Adrenal gland (tissue), 12 donors: Measurements from ENCODE around the gene SEMA3F. TPM values are rescaled to one million over a fixed set of nuclear protein-coding genes. Genes with fewer than 3 reads are reported as not detected.

Source experiments
- DNase-seq, 7 donors: peaks; one replicate each; pipeline ENCODE4 v3.0.0-alpha.2; 2019 to 2020
- H3K27ac ChIP-seq, 5 donors: fragments of 200-600 bp; sonication (generic) in 4 of 5; 1 replicate in 3 of 5; 2 replicates in 2 of 5; pipeline versions ENCODE4 v1.5.1 to v1.8.0; 2016 to 2020; ENCODE audit warnings: mild to moderate bottlenecking in 1 of 5
- H3K27me3 ChIP-seq: fragments of 200-600 bp; 2 replicates; pipeline ENCODE4 v1.8.0; 2021
- H3K36me3 ChIP-seq, 2 donors: fragments of 200-600 bp; replicated peaks in 1 of 2; 1 replicate in 1 of 2; 2 replicates in 1 of 2; pipeline versions ENCODE4 v1.5.1 to v1.8.0; 2018 to 2022
- H3K4me1 ChIP-seq, 2 donors: fragments of 200-600 bp; replicated peaks in 1 of 2; 1 replicate in 1 of 2; 2 replicates in 1 of 2; pipeline versions ENCODE4 v1.5.1 to v1.8.0; 2018 to 2021
- H3K4me3 ChIP-seq, 4 donors: fragments of 200-600 bp; sonication (generic) in 3 of 4; one replicate each; pipeline ENCODE4 v1.5.1; 2016 to 2018
- H3K9me3 ChIP-seq, 3 donors: fragments of 200-600 bp; sonication (generic) in 1 of 3; replicated peaks in 1 of 3; 1 replicate in 2 of 3; 2 replicates in 1 of 3; pipeline versions ENCODE4 v1.5.1 to v1.8.0; 2016 to 2021
- CTCF ChIP-seq, 6 experiments: fragments of 450-650 bp in 4 of 6; fragments of 200-600 bp in 2 of 6; sonication (generic) in 1 of 6; IDR thresholded peaks; 1 replicate in 5 of 6; 2 replicates in 1 of 6; pipeline versions ENCODE4 v1.5.1 to v1.8.0; 2016 to 2021; ENCODE audit warnings: antibody characterized with exemption in 6 of 6, mild to moderate bottlenecking in 2 of 6, moderate library complexity in 1 of 6
- POLR2A ChIP-seq, 2 donors: fragments of 450-650 bp; IDR thresholded peaks; one replicate each; pipeline ENCODE4 v1.6.1; 2017; ENCODE audit warnings: antibody characterized with exemption in 2 of 2, mild to moderate bottlenecking in 2 of 2, moderate library complexity in 1 of 2
- WGBS, 4 donors: extraction: QIAGEN DNeasy Blood & Tissue Kit in 2 of 4; methylation state at CpG; one replicate each; pipeline versions ENCODE4 v1.1.5 to v1.1.7; 2013 to 2017; 5-methylcytosine and 5-hydroxymethylcytosine counted together
- intact Hi-C, 2 donors: fragments of 100-400 bp; cut with DNase I; formaldehyde crosslinking; loops; one replicate each; pipeline versions ENCODE4 v1.14.1 to v1.15.0; 2022 to 2023
- polyA plus RNA-seq, 3 donors: library from polyadenylated mRNA; stranded (reverse); fragments of 200-250 nt in 2 of 3; fragments of 350-450 nt in 1 of 3; fragmentation: Illumina TruSeq in 1 of 3; extraction: RNeasy Lipid Tissue Mini Kit (QIAGEN cat#74804) in 1 of 3; gene quantifications; one replicate each; pipeline ENCODE4 v1.2.3, GENCODE V29; 2013 to 2014
- total RNA-seq, 9 donors: library from RNA; depleted of rRNA in 4 of 9; stranded (reverse); fragments of >200 nt in 4 of 9; fragments of 120-200 nt in 1 of 9; fragmentation: NEBNext Ultra II Directional in 1 of 9; extraction: Animal tissue kit (Norgen Biotek cat#: 25700) in 1 of 9; gene quantifications; one replicate each; pipeline versions ENCODE4 v1.1.0 to v1.2.4, GENCODE V29; 2013 to 2023
- donor health status: healthy with polysubstance abuse.
- donor health status: Bipolar disorder and iron deficiency.
- donor health status: DM: yes; HTN: yes; CAD: no.
- donor health status: DM: no; HTN: no; CAD: no.
- donor health status: DM: no; HTN: no; CAD: no.
- donor health status: DM: yes; HTN: yes; CAD: no.

SEMA3F gene
- total and polyA plus RNA-seq, 12 donors, result 1.6 to 21.1 (median 13.6) TPM

- H3K4me3 ChIP-seq, result no peak overlapping the region
- TF ChIP-seq CTCF (IDR thresholded peaks at IDR 0.05) (no peak), POLR2A (IDR thresholded peaks at IDR 0.05) (no peak)
- no peaks in the 10 kb centered on the region for H3K4me1 ChIP-seq
- no peak overlapping the region for H3K27ac ChIP-seq
- H3K27me3 ChIP-seq, result no peaks in the 10 kb centered on the region
- H3K36me3 ChIP-seq, result no peaks in the 10 kb centered on the region
- H3K9me3 ChIP-seq, result no peaks in the 10 kb centered on the region
- WGBS, 4 donors, result 68 to 79% (median 72%) methylated on average over 5 to 6 of the region's 6 CpGs
- intact Hi-C loops, result no loop called here
- no peak for DNase-seq
Measured at GRCh38 chr3:50132421-50133282, 22.5 kb upstream of the SEMA3F start.

GRCh38 chr3:50133283-50133615, 21.9 kb upstream of the SEMA3F start:
- 60 to 73% (median 67%) methylated on average over 4 of the region's 4 CpGs for WGBS, 4 donors
- Histone ChIP-seq H3K27ac (no peak overlapping the region), H3K27me3 (no peaks in the 10 kb centered on the region), H3K36me3 (no peaks in the 10 kb centered on the region), H3K4me1 (no peaks in the 10 kb centered on the region), H3K4me3 (no peak overlapping the region), H3K9me3 (no peaks in the 10 kb centered on the region)
- TF ChIP-seq CTCF (IDR thresholded peaks at IDR 0.05) (no peak), POLR2A (IDR thresholded peaks at IDR 0.05) (no peak)
- no peak for DNase-seq
- intact Hi-C loops, result no loop called here

- WGBS, 4 donors, result 47 to 75% (median 57%) methylated on average over 2 of the region's 2 CpGs
- H3K9me3 ChIP-seq, result no peaks in the 10 kb centered on the region
- no peak overlapping the region for H3K27ac ChIP-seq
- no peak for DNase-seq
- no peaks in the 10 kb centered on the region for H3K27me3 ChIP-seq
- H3K36me3 ChIP-seq, result no peaks in the 10 kb centered on the region
- TF ChIP-seq CTCF (IDR thresholded peaks at IDR 0.05) (no peak), POLR2A (IDR thresholded peaks at IDR 0.05) (no peak)
- no peaks in the 10 kb centered on the region for H3K4me1 ChIP-seq
- no peak overlapping the region for H3K4me3 ChIP-seq
- intact Hi-C loops, result no loop called here
Measured at GRCh38 chr3:50134367-50134766, 20.8 kb upstream of the SEMA3F start.

- WGBS, 4 donors, result 87 to 97% (median 93%) methylated on average over 3 to 5 of the region's 5 CpGs
Measured at GRCh38 chr3:50135964-50136363, 19.2 kb upstream of the SEMA3F start.

More at GRCh38 chr3:50135964-50136363, 19.2 kb upstream of the SEMA3F start:
- no peaks in the 10 kb centered on the region for H3K36me3 ChIP-seq
- H3K9me3 ChIP-seq, result no peaks in the 10 kb centered on the region
- no peak overlapping the region for H3K27ac ChIP-seq
- H3K4me1 ChIP-seq, result no peaks in the 10 kb centered on the region
- TF ChIP-seq POLR2A (IDR thresholded peaks at IDR 0.05) (no peak), CTCF (IDR thresholded peaks at IDR 0.05) (no peak)
- no peak overlapping the region for H3K4me3 ChIP-seq
- no peaks in the 10 kb centered on the region for H3K27me3 ChIP-seq
- intact Hi-C loops, result no loop called here
- DNase-seq, result no peak
